GM18505 (cell line): ENCODE results near the gene SLC15A4.

Experiments used
- ATAC-seq: cut with Tn5 transposase; IDR thresholded peaks from one replicate; pipeline ENCODE4 v1.9.1; 2021; ENCODE audit not compliant: unreplicated experiment
- POLR2A ChIP-seq: IDR thresholded peaks from 4 replicates; pipeline ENCODE4 v1.6.1; 2011; ENCODE audit warnings: borderline replicate concordance; ENCODE audit not compliant: insufficient read depth, insufficient read length; ENCODE audit errors: extremely low read depth

The SLC15A4 gene

GRCh38 chr12:128829861-128830504 is 6.2 kb upstream of the SLC15A4 start:
- no peak for TF ChIP-seq POLR2A
- peak; percentile 83 for ATAC-seq

- TF ChIP-seq POLR2A, result no peak
- ATAC-seq, result no peak
Measured at GRCh38 chr12:128827724-128828123, 4.0 kb upstream of the SLC15A4 start.

DNA sequence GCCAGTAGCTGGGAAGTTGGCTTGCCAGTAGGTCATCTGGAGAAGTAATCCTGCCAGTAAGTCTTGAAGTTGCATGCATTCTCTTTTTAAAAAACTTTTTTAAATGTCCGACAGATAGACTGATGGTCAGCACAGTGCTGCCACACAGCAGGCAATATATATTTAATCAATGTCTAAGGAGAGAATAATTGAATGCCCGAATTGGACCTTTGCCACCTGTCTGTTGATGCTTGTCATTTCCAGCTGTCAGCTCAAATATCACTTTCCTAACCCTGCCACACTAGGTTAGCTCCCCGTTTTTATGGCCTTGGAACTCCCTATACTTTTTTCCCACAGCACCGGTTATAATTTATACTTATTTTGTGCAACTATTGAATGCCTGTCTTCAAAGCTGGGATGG is 2.1 kb upstream of the SLC15A4 start:
- ATAC-seq, result no peak
- TF ChIP-seq POLR2A, result no peak

DNA sequence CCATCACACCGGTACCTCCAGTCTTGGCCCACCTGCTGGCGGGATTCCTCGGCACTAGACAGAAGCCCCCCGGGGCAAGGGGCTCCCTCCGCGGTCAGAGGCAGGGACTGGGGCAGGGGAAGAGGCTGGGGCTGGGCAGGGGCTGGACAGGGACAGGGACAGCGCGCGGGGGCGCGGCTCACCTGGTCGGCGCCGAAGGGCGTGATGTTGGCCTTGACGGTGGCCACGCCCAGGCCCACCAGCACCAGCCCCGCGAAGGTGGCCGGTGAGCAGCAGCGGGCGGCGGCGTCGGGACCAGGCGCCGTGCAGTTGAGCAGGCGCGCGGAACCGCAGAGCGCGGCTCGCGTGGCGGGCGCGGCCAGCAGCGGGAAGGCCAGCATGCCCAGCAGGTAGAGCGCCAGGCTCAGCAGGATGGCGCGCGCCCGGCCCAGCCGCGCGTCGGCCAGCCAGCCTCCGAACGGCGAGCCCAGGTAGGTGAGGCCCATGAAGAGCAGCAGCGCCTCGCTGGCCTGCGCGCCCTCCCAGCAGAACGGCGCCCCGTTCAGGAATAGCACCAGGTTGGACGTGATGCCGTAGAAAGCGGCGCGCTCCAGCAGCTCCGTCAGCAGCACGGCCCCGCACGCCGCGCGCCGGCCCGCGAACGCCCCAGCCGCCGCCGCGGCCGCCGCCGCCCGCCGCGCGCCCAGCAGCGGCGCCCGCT is 392 bp downstream of the SLC15A4 start:
- peak; percentile 23 for ATAC-seq
- peak; percentile 25 for TF ChIP-seq POLR2A

DNA sequence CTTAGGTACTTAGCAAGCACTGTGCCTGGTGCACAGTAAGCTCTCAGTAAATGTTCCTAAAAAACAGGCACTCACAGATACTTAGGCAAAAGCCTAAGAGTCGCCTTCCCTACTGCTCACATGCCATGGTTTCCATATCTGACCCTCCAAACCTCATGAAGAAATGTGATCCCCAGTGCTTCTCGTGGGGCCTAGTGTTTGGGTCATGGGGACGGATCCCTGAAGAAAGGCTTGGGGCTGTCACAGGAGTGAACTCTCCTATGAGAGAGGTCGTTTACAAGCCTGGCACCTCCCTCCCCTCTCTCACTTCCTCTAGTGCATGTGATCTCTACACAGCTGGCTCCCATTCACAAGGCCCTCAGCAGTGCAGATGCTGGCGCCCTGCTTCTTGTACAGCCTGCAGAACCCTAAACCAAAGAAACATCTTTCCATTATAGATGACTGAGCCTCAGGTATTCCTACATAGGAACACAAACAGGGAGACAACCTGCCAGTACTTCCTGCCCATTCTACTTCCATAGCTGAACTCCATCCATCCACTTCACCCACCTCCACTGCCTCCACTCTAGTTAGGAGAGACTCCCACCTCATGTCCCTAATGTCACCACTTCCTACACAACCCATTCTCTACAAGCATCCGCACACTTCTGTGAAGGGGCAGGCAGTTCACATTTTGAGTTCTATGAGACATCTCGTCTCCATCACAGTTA is 2.9 kb downstream of the SLC15A4 start:
- TF ChIP-seq POLR2A, result peak; percentile 79
- ATAC-seq, result peak; percentile 47

GRCh38 chr12:128820253-128820652 is 3.5 kb downstream of the SLC15A4 start:
- ATAC-seq, result no peak

GRCh38 chr12:128819293-128820144 is 4.2 kb downstream of the SLC15A4 start:
- no peak for TF ChIP-seq POLR2A
- ATAC-seq, result no peak

More at GRCh38 chr12:128820253-128820652, 3.5 kb downstream of the SLC15A4 start:
- TF ChIP-seq POLR2A, result no peak

- no peak for TF ChIP-seq POLR2A
- peak; percentile 38 for ATAC-seq
Measured at GRCh38 chr12:128818065-128819022, 5.4 kb downstream of the SLC15A4 start.

DNA sequence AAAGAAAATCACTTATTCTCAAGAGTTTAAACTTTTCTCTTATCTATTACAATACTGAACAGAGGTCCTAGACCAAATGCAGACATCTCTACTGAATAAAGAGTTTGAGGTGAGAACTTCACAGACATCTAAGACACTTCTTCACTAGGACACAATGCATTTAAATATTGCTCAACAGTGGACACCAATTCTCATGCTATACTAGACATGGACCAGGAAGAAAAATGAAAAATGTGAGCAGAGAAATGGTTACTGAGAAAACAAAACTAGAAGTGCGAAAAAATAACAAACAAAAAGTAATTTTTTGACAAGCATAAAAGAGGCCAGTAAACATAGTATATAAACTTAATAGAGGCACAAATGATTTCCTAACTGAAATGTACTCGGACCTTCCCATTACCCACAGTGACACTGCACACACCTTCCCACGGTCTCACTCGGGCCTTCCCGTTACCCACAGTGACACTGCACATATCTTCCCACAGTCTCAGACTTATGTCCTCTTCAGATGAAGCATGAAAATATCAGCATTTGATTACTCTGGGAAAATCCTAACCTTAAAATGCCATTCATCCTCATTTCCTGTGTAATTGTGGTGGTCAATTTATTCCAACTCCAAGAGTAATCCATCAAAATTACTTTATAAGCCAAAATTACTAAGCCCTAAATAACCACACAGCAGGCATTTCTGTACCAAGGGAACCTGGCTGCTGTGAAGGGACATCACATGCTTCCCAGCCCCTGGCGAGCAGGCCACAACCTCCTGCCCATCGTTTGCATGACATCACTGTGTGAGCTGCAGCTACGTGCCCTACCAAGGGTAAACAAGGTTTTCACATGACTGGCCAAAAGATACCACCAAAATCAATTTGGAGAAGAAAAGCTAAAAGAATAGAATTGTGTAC is 6.4 kb downstream of the SLC15A4 start:
- peak; percentile 35 for ATAC-seq
- TF ChIP-seq POLR2A, result peak; percentile 39

DNA sequence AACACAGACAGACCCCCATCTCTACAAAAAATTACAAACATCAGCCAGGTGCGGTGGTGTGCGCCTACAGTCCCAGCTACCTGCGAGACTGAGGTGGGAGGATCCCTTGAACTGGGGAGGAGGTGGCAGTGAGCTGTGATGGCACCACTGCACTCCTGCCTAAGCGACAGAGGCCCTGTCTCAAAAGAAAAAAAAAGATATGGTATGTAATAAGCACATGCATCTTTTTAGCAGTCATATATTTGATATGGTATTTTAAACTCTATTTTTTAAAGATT is 7.2 kb downstream of the SLC15A4 start:
- no peak for TF ChIP-seq POLR2A
- no peak for ATAC-seq
